DMS79 treated with DMSO at 0.1 percent for 48 hours (cell line): ENCODE results near the gene CST3.
A peak's percentile ranks its signal among the peaks of the same experiment; 100 is the strongest.
"Not testable (repeated sequence)": the region's sequence is repeated elsewhere in the genome, so short reads cannot be mapped to it uniquely, and the experiment has no call there.

Experiments
- DNase-seq: peaks from one replicate; lab custom pipeline; 2025; lab: John Stamatoyannopoulos, UW

CST3 gene, protein sequence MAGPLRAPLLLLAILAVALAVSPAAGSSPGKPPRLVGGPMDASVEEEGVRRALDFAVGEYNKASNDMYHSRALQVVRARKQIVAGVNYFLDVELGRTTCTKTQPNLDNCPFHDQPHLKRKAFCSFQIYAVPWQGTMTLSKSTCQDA

DNA sequence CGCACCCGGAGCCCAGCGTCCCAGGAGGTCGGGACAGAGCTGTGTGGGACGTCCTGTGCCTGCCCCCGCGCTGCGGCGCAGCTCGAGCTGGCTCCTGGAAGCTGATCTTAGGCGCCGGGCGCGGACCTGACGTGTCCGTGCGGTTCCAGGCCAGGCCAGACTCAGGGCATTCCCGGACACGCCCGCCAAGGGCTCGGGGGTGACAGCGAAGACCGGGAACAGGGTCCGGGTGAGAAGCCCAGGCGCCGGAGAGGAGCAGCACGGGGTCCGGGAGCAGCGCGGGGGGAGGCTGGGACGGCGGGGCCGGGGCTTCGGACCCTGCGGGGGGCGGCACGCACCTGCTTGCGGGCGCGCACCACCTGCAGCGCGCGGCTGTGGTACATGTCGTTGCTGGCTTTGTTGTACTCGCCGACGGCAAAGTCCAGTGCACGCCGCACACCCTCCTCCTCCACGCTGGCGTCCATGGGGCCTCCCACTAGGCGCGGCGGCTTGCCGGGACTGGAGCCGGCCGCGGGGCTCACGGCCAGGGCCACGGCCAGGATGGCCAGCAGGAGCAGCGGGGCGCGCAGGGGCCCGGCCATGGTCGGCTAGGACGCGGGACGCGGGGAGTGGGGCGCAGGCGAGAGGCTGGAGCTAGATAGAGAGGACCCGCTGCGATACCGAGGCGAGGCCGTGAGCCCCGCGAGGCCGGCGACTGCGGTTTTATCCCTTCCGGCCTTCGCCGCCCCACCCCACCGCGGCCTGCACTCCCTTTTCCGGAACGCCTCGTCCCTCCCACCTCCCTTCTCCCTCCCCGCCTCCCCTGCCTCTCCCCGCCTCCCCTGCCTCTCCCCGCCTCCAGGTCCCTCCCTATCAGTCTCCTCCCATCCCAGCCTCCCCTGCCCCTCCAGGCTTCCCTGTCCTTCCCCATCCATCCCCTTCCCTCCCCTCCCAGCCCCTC, at the start of gene CST3:
Gene CST3, minus strand, starts transcription at position 674 of the 940 bp plus-strand sequence. Its CDS starts 93 bp downstream, at position 581.
- peak; percentile 46 for DNase-seq

DNA sequence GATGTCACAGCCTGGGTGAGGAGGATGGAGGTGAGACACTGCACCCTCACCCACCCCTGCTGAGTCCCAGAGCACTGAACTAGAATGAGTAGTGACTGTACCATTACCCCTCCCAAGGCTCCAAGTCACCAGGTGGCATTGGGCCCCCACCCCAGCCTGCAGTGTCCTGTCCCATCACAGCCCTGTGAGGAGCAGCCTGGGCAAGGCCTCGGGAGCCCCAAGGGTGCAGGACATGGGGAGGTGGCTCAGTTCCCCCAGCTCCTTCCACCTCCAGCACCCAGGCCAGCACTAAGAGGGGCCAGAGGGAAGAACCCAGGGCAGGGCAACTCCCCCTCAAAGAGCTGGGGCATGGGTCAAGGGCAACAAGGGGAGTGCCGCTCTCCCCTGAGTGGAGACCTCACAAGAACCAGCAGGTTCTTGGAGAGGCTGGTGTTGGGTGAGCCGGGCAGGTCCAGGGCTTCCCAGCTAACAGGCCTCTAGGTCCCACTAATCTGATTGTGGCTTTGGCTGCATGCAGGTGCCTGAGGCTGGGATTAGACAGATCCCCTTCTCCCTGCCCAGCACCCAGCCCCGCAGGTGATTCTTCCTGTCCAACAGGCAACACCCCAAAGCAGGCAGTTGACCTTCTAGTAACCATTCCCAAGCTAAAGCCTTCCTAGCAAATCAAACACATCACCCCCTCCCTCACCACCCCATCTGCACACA, 48.4 kb upstream of the CST3 start:
- DNase-seq, result no peak

DNA sequence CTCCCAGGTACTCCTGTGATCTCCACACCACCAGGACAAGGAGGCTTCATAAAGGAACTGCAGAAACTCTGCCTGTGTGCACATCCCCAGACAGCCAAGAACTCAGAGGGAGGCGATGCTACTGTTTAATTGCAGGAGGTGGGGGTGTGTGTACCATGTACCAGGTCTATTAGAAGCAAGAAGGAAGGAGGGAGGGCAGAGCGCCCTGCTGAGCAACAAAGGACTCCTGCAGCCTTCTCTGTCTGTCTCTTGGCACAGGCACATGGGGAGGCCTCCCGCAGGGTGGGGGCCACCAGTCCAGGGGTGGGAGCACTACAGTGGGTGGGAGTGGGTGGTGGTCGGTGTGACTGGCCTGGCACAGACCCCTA, 47.8 kb upstream of the CST3 start:
- DNase-seq, result not testable (repeated sequence)

DNA sequence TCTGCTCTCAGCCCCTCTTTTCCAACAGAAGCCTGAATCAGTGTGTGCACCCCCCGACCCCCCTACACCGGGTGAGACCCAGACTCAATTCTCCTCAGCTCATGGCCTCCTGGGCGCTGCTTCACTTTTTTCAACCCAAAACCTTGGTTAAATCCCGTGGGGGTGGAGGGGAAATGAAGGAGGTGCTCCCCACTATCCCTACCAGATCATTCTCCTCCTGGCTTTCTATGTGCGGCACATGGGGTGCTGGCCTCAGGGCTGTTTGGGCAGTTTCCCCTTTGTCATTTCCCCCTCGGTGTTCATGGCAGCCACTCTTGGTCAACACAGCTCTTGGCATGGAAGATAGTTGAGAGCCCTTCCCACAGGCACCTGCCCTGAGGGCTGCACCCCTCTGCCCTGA, 46.5 kb upstream of the CST3 start:
- no peak for DNase-seq

DNA sequence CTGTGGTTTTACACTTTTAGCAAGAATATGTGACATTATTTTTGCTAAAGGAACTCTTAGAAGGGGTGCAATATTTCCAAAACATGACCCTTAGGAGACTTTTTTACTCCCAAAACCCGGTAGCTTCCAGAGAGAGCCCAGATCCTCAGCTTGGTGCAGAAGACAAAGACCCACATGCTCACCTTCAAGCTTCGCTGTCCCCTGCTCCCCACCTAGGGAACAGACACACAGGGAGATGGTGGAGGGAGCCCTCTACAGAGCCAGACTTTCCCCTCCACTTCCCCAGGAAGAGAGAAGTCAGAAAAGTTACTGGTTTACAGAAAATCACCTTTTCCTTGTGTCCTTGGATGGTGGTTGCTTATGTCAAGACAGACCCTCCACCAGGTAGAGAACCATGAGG, 46.1 kb upstream of the CST3 start:
- DNase-seq, result no peak

DNA sequence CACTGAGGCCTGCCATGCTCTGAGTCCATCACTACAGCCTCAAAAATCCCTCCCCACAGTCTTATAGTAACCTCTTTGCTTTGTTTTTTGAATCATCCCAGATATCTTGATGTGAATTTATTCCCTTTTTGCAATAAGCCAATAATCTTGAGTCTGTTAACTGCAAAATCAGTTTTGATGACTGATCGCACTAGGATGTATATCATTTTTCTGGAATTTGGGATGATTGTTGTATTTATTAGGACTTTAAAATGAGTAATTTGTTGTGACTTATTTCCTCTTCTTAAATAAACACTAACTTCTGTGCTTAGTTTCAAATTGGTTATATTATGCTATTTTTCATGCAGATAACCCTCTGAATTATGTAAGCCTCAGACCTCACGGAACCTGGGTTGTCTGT, 45.5 kb upstream of the CST3 start:
- DNase-seq, result no peak

DNA sequence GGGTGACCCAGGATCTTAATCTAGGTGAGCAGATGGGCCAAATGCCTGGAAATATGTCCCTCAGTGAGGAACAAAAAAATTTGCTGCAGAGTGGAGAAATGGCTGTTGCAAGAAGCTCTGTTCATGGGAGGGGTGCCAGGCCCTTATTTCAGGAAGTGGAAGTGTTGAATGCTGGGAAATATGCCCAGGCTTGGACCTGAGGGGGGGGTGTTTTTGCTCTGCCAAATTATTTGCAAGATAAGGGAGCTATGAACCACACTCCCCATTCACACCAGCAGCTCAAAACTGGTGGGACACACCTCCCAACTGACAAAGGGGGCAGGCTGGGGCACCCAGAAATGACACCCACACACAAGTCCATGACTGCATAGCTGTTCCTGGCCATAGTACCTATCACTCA, 42.4 kb upstream of the CST3 start:
- no peak for DNase-seq

DNA sequence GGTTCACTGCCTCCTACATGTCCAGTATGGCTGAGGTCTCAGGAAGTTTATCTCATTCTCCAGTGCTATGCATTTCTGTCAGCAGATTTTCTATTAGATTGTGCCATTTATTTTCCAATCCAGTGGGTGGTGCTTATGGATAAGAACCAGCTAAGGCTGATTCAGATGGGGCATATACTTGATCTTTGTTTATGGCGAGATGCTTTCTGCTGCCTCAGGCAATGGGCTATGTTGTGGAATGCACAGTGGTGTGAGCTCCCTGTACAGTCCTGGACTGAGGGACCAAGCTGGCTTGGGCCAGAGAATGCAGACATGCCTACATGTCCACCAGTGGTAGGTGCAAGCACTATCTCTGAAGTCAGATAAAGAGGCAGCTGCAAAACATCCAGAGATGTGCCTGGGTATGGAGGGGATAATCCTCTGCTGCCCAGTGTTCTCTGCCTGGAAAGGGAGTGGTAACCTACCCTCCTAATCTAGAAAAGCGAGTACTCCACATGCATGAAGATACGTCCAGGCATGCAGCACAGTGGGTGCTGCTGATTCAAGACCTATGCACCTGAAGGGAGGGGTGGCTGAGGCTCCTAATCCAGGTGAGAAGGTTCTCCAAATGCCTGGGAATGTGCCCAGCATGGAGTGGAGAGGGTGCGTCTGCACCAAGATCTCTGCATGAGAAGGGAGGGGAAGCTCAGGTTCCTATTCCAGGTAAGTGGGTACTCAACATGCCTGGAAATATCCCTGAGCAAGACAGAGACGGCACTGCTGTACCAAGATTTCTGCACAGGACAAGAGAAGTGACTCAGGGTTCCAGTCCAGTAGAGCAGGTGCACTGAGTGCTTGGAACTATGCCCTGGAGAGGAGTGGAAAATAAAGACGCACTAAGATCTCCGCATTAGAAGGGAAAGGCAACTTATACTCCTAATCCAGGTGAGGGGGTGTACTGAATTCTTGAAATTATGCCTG, 41.7 kb upstream of the CST3 start:
- no peak for DNase-seq

DNA sequence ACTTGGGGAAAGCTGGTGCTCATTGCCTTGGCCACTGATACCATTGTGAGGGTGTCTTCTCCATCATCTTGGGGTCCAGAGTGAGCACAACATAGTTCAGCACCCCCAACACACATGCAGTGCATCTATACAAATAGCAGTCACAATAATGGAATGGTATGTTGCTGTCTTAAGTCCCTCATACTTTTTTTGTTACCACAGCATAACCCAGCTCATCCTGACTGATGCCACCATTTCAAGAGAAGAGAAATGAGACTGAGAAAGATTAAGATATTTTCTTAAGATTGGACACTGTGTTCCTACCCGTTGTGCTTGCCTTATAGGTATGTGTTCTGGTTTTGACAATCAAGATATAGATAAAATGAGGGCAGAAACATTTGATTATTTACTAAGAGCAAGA, 35.5 kb upstream of the CST3 start:
- DNase-seq, result no peak

DNA sequence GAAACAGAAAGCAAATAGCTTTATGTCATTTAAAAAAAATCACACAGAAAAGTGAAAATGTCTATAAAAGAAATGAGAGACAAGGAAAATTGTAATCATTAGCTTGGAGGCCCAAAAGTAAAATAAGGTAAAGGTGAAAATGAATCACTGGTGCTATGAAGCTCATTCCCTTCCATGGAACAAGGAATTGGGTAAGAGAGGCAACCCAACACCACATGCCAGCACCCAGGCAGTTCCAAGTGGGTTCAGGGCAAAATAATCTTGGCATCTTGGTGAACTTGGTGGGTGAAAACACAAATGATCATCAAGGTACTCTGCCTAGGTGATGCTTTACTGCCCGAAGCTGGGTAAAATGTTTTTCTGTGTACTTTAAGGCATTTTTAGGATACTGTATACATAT, 34.4 kb upstream of the CST3 start:
- DNase-seq, result no peak

DNA sequence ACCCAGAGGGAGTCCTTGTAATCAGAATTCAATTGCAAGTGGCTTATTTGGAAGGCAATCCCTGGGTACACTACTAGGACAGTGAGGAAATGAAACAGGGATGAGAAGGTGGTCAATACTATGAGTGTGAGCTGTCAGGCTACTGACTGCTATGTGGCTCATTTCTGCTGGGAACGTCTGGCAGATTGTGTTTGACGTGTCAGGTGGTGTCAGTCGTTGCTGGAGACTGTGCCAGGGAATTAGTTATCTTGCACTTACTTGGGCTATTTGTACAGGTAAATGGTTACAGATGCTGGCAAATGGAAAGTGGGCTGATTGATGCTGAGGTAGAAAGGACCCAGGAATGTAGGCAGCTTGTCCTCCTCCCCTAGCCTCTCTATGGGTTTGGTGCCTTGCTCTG, 33.7 kb upstream of the CST3 start:
- DNase-seq, result no peak

DNA sequence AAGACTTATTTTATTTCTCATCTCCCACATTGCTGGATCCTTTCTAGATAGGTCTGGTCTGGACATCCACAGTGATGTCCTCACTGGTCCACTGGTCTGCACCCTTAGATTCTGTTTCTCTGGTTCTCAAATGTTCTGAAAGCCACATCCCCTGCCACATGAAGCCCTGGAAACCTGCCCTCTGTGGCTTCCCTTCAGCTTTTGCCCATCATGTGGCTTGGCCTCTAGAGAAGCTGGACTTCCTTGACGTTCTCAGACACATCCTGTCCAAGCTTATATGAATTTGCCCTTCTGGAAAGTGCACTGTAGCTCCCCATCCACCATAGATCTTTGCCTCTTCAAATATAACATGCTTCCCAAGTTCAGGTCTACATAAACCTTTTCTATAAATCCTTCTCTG, 32.6 kb upstream of the CST3 start:
- DNase-seq, result no peak

DNA sequence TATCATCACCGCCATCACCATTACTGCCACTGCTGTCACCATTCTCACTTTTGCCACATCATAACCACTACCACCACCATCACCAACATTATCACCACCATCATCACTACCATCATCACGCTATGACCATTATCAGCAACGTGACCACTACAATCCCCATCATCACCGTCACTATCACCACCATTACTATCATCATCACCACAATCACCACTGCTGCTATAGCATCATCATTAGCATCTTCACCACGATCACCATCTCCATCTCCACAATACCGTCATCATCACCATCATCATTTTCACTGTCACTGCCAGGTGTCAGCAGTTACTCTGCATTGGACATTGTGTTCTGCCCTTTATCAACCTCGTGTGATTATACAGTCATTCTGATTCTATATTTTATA, 32.1 kb upstream of the CST3 start:
- no peak for DNase-seq

DNA sequence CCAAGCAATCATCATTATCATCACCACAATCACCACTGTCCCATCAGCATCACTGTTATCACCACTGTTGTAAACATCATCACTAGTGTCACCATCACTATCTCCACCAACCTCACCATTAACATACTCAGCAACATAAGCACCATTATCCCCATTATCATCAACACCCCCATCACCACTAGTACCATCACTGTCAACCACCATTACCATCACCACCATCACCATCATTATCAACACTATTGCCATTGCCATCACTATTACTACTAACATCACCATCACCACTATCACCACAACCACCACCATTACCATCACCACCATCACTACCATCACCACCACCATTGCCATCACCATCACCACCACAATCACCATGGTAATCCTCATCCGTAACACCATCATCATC, 31.6 kb upstream of the CST3 start:
- DNase-seq, result no peak

DNA sequence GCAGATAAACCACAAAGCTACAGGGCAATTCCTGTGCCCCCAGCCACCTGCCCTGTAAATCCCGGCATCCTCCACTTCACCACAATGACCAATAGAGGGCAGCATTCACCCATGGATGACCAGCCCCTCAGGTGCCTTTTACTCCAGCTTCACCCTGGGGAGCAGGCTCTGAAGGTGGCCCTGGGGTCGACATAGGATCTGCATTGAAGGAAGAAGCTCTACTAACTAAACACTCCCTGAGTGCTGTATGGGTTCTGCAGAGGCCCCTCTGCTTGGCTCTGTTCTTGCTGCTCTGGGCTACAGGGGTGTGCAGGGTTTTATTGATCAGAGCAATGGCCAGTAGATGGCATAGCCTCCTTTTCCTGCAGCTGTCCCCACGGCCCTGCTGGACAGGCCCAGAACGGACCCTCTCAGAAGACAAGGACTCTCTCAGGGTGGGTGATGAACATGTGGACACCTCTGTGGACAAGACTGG, 30.8 kb upstream of the CST3 start:
- DNase-seq, result peak; percentile 5

DNA sequence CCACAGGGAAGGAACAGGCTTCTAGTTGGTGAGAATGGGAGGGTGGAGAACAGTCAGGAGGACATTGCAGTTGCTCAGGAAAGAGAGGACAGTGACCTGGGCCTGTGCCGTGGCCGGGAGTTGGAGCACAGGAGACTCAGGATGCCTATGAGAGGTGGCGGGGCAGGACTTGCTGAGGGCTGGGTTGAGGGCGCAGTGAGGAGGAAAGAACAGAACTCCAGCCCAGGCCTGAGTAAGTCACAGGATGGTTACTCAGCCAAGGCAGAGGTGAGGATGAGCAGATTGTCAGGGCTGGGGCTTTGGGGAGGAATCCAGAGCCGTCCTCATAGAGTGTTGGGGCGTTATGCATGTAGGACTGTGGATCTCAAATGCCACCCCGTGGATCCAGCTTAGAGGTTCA, 29.9 kb upstream of the CST3 start:
- DNase-seq, result no peak

DNA sequence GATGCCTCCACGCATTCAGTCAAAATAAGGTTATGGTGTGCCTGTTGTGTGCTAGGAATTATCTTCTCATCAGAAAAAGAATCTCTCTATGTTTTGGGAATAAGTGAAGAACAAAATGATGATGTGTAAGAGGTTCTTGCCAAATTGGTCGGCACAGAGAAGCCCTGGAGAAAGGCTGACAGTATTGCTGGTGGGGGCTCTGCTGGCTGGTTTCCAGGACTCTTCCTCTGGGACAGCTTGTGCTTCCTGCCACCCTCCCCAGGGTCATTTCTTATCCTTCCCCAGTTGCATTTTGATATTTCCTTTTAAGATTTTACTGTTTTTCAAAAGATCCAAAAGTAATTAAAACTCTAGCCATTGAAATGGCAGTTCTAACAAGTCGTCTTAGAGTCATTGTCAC, 28.9 kb upstream of the CST3 start:
- DNase-seq, result no peak

DNA sequence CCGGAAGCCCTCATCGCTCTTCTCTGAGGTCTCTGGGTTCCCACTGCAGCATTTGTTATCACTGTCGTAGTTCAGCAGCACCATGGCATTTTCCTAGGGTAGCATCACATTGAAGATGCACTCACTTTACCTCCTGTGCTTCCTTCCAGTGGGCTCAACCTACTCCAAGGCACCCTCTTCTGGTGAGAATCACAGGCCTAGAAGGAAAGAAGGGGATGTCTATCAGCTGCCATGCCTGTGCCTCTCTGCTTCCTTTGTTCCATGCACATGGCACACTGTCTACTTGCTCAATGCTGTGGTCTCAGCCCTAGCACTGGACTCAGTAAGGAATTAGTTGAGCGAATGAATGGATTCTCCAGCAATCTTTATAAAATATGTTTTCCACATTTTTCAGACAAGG, 28.4 kb upstream of the CST3 start:
- DNase-seq, result no peak

DNA sequence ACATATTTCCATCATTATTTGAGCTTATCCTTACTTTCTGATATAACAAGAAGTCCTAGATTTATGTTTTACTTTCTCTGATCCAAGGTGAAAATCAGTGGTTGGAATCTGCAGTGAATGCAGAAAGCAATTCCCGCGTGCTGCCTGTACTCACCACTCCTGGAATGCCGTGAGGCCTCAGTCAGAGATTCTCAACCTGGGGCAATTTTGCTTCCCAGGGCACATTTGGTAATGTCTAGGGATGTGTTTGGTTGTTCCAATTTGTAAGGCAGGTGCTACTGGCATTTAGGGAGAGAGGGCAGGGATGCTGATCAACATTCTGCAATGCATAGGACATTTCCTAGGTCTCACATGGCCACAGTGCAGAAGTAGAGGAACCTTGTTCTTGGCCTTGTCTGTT, 27.2 kb upstream of the CST3 start:
- DNase-seq, result no peak

DNA sequence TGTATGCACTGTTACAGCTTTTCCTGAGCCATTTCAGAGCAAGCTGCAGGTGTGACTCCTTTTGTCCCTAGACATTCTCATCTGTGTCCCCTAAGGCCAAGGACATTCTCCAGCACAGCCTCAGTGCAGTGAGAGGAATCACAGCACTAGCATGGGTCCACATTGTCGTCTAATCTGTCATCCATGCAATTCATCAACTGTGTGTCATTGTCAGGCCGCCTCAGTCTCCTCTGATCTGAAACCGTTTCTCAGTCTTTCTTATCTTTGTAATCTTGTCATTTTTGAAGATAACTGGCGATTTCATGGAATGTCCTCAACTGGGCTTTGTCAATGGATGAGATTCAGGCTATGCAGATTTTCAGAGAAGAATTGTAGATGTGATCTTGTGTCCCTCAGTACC, 26.3 kb upstream of the CST3 start:
- DNase-seq, result not testable (repeated sequence)

DNA sequence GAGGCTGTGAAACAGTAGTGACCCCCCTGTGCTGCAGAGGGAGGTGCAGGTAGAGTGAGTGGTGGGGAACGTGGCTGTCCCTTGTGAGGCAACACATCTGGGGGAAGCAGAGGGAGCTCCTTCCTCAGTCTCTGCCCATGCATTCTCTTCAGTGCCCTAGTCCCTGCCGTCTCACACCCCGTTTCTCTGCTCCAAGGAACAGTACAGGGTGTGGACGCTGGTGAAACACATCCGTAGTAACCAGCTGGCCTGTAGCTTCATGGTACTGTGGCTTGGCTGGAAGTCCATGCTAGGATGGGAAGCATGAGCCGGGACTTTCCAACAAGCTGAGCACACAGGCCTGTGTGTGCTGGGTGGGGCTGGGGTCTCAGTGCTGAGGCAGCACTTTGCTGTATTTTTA, 25.4 kb upstream of the CST3 start:
- no peak for DNase-seq
